GM19324 (cell line): ENCODE measurements around the gene B4GALT5.
"Not testable (repeated sequence)": the region's sequence is repeated elsewhere in the genome, so short reads cannot be mapped to it uniquely, and the experiment has no call there.

Experiments
- ATAC-seq: cut with Tn5 transposase; IDR thresholded peaks from one replicate; pipeline ENCODE4 v1.9.1; 2021; ENCODE audit warnings: mild to moderate bottlenecking, moderate library complexity; ENCODE audit not compliant: unreplicated experiment, low FRiP score

Gene B4GALT5

DNA sequence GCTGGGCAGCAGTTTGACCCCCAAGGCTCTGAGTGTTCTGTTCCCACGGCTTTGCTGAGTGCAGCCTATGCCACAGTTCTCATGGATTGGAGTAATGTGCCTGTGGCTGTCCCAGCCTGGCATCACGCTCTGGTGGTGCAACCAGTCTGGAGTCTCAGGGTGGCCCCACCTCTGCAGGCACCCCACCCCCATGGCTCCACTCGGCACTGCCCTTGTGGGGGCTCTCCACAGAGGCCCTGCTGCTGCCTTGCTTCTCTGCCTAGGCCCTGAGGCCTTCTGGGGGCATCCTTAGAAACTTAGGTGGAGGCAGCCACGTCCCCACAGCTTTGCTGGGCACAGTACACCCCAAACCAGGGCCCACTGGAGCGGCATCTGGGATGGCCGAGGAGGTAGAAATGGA is 25.4 kb upstream of the B4GALT5 start:
- no peak for ATAC-seq

- ATAC-seq: no peak
Measured at GRCh38 chr20:49737260-49737659, 23.6 kb upstream of the B4GALT5 start.

GRCh38 chr20:49729780-49730179 is 16.1 kb upstream of the B4GALT5 start:
- no peak for ATAC-seq

- no peak for ATAC-seq
Measured at GRCh38 chr20:49727894-49728885, 14.5 kb upstream of the B4GALT5 start.

DNA sequence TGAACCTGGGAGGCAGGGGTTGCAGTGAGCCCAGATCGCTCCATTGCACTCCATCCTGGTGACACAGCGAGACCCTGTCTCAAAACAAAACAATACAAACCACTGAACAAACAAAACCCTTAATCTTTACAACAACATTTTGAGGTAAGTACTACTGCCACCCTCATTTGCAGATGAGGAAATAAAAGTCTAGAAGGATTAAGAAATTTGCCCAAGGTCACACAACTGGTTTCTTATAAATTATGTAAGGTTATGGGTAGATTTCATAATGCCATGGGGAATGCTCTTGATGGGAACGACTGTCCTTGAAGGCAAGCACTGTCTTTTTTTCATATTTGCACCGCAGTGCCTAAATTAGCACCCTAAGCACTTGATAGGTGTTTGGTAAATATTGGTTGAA is 13.8 kb upstream of the B4GALT5 start:
- no peak for ATAC-seq

DNA sequence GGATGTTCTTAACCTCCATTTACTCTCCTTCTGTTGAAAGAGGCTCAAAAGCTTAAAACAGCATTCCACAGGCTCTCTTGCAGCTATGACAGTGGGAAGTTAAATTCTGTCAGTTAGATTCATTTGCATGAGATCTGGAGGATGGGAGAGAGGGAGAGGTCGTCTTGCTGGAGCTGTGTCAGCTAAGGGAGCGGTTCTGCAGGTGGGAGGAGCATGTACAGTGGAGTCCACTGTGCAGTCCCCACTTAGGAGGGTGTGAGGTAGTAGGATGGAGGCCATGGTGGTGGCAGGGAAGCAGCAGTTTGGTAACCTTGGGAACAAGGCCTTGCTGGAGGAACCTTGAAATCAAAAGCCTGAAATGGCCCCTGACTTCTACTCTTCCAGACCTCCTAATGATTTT is 12.0 kb upstream of the B4GALT5 start:
- no peak for ATAC-seq

GRCh38 chr20:49725224-49725606 is 11.5 kb upstream of the B4GALT5 start:
- ATAC-seq: not testable (repeated sequence)

DNA sequence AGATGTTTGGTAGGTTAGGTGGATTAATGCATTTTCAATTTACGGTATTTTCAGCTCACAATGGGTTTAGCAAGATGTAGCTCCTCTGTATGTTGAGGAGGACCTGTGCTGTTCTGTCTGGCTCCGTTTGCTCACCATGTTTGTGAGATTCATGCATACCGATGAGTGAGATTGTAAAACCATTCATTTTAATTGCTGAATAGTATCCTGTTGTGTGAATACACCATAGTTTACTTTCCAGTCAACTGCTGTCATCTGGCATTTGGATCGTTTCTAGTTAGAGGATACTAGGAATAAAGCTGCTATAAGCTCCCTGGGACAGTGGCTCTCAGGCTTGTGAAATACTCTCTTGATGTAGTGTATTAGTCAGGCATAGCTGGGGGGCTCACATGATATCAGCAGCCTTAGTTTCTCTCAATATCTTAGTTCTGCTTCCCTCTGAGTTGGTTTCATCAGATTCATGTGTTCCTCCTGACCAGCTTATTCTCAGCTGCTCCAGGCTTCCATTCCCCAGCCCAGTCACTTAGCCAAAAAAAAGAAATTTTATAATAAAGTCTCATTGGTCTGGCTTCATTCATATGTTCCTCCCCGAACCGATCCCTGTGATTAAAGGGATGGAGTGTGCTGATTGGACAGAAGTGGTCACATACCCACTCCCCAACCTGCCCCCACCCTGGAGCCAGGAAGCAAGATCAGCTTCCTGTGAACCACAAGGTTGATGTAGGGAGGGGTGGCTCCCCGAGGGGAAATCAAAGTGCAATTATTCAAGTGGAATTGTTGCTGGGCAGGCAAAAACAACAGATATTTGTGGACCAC is 10.9 kb upstream of the B4GALT5 start:
- no peak for ATAC-seq

GRCh38 chr20:49723758-49724157 is 10.1 kb upstream of the B4GALT5 start:
- ATAC-seq: not testable (repeated sequence)

DNA sequence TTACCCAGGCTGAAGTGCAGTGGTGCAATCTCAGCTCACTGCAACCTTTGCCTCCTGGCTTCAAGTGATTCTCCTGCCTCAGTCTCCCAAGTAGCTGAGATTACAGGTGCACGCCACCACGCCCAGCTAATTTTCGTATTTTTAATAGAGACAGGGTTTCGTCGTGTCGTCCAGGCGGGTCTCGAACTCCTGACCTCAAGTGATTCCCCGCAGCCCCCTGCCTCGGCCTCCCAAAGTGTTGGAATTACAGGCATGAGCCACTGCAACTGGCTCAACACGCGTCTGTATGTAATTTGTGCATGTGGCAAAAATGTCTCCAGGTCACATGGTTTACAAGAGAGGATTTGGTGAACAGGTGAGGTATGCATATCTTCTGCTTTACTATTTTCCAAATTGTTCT is 7.6 kb upstream of the B4GALT5 start:
- ATAC-seq: not testable (repeated sequence)

GRCh38 chr20:49715466-49715865 is 1.8 kb upstream of the B4GALT5 start:
- no peak for ATAC-seq

- ATAC-seq: peak; percentile 53
Measured at GRCh38 chr20:49712996-49713752, 504 bp downstream of the B4GALT5 start.

- ATAC-seq: no peak
Measured at GRCh38 chr20:49712646-49712995, 1.1 kb downstream of the B4GALT5 start.

DNA sequence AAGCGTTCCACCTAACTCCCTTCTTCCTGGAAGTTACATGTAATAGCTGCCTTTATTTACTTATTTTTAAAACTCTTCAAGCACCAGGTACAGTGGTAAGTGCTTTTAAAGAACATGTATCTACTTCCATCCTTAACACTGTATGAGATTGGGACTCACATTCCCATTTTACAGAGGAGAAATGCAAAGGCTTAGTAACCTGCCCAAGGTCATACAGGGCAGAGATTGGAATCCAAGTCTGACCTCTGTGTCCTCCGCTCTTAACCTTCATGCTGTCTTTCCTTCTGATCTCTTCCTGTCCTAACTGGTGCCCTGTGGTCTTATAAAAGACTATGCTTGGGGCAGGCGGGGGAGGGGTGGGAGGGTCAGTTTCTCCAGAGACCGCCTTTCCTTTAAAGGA is 1.6 kb downstream of the B4GALT5 start:
- no peak for ATAC-seq

DNA sequence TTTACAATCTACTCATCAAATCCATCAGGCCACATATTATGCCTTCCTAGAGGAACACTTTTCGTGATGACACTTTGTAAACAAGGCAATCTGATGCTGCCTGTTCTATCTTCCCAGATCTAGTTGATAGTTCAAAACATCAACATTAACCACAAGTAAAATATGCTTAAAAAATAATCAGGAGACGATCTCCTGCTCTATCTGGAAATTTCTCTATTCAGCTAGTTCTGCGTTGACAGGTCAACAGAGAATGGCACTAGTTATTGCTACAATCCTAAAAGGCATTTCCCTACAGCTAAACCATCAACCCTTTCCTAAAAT is 2.1 kb downstream of the B4GALT5 start:
- no peak for ATAC-seq

- no peak for ATAC-seq
Measured at GRCh38 chr20:49710971-49711666, 2.6 kb downstream of the B4GALT5 start.

- no peak for ATAC-seq
Measured at GRCh38 chr20:49707118-49707517, 6.6 kb downstream of the B4GALT5 start.

DNA sequence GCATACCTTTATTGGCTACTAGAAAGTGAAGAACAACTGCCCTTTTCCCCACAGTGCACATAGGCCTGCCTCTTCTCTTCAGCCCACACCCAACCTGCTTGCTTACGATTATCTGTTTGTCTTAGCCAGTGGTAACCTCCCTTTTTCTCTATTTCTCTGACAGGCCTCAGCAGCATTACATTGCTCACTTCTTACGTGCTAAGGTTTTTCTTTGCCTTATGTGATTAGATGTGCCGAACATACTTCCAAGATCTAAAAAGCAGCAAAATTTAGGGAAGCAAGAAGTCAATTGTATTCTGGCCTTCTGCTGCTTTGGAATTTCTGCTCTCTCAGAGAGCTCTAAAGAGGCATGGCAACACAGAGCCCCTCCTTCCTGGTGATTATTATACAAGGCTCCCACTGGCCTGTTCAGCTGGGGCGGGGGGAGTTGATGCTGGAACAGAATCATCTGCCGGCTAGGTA is 7.0 kb downstream of the B4GALT5 start:
- no peak for ATAC-seq

DNA sequence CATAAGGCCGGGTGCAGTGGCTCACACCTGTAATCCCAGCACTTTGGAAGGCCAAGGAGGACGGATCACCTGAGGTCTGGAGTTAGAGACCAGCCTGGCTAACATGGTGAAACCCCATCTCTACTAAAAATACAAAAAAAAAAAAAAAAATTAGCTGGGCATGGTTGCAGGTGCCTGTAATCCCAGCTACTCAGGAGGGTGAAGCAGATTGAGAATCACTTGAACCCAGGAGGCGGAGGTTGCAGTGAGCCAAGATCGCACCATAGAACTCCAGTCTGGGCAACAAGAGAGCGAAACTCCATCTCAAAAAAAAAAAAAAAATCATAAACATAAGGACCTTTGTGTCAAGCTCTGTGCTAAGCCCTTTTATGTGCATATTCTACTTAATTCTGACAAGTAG is 7.8 kb downstream of the B4GALT5 start:
- ATAC-seq: not testable (repeated sequence)

DNA sequence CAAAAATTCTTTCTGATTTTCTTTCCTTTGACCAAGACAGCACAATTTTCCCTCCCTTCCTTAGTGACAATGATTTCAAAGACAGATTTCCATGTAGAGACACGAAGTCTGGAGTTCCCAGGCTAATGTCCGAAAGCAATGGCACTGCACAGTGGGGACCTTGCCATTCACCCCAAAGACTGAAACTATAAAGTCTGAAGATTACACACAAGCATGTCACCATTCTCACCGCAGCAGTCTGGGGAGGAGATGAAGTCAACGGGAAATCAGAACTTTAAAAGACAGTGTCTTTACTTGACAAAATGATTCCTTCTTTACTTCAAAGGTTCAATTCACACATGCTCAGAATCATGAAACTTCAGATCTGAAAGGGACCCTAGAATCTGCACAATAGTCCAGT is 8.3 kb downstream of the B4GALT5 start:
- ATAC-seq: no peak
